Astrocyte (in vitro differentiated cells and primary cell): ENCODE results near the gene SGSM2.

Experiments
- EZH2 ChIP-seq: IDR thresholded peaks from 2 replicates; pipeline ENCODE4 v1.6.1; 2012; ENCODE audit warnings: mild to moderate bottlenecking, low read length, inconsistent platforms; ENCODE audit not compliant: insufficient read depth
- TF ChIP-seq, protein P1 (sequence below): IDR thresholded peaks from 2 replicates; pipeline ENCODE4 v1.5.1; 2011; ENCODE audit warnings: low read depth, mild to moderate bottlenecking, inconsistent platforms, low read length, moderate library complexity; ENCODE audit not compliant: insufficient read depth

DNA sequence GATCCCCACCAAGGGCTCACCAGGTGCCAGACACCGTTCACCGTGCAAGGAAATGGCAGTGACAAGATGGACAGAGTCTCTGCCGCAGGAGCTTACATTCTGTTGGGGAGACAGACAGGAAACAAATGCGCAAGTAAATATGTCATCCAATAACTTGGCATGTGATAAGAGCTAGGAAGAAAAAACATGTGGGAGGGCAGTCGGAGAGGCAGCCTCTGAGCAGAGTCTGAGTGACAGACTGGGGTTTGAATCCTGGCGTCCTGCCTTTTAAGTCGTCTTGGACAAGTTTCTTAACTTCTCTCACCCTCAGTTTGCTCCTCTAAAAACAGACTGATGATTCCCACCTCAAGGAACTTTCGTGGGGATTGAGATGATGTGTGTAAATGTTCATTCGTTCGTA lies 7.2 kb downstream of the SGSM2 start:
- TF ChIP-seq EZH2, result no peak
- TF ChIP-seq, protein P1, sequence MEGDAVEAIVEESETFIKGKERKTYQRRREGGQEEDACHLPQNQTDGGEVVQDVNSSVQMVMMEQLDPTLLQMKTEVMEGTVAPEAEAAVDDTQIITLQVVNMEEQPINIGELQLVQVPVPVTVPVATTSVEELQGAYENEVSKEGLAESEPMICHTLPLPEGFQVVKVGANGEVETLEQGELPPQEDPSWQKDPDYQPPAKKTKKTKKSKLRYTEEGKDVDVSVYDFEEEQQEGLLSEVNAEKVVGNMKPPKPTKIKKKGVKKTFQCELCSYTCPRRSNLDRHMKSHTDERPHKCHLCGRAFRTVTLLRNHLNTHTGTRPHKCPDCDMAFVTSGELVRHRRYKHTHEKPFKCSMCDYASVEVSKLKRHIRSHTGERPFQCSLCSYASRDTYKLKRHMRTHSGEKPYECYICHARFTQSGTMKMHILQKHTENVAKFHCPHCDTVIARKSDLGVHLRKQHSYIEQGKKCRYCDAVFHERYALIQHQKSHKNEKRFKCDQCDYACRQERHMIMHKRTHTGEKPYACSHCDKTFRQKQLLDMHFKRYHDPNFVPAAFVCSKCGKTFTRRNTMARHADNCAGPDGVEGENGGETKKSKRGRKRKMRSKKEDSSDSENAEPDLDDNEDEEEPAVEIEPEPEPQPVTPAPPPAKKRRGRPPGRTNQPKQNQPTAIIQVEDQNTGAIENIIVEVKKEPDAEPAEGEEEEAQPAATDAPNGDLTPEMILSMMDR, result no peak
